ENCODE results near the gene GALNT8.
"Not testable (repeated sequence)": the region's sequence is repeated elsewhere in the genome, so short reads cannot be mapped to it uniquely, and the experiment has no call there.

The GALNT8 gene

GRCh38 chr12:4745249-4745648 lies 25.0 kb downstream of the GALNT8 start:
- DNase-seq (ENCODE audit: low spot score): no peak

DNA sequence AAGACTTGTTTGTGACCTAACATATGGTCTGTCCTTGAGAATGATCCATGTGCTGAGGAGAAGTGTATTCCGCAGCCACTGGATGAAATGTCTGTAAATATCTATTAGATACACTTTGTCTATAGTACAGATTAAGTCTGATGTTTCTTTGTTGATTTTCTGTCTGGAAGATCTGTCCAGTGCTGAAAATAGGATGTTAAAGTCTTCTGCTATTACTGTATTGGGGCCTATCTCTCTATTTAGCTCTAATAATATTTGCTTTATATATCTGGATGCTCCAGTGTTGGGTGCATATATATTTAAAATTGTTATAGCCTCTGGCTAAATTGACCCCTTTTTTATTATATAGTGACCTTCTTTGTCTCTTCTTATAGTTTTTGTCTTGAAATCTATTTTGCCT lies 31.5 kb downstream of the GALNT8 start:
- not testable (repeated sequence) for DNase-seq (ENCODE audit: low spot score)

- no peak for DNase-seq (ENCODE audit: low spot score)
Observed at GRCh38 chr12:4762773-4763172, 42.6 kb downstream of the GALNT8 start.

GRCh38 chr12:4763549-4763948 lies 43.3 kb downstream of the GALNT8 start:
- DNase-seq (ENCODE audit: low spot score): no peak

GRCh38 chr12:4766445-4766844 lies 46.2 kb downstream of the GALNT8 start:
- DNase-seq (ENCODE audit: low spot score): no peak

- no peak for DNase-seq (ENCODE audit: low spot score)
Observed at GRCh38 chr12:4767186-4767585, 47.0 kb downstream of the GALNT8 start.

DNA sequence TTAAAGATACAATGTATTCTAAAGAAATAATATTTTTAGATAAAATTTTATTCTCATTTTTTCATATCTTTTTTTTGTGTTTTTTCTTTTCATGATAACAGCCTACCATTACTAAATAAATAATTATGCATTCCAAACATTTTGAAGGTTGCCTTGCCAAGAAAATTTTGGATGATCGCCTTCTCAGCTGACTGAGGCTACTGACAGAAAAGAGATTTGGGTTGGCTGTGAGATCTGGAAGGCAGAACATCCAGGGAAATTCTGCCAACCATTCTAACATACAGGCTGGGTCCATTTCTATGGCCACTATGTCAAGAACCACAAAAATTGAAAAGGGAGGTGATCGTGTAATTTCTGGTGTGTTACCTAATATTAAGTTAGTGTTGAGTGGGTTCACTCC lies 48.1 kb downstream of the GALNT8 start:
- no peak for DNase-seq (ENCODE audit: low spot score)

- no peak for DNase-seq (ENCODE audit: low spot score)
Observed at GRCh38 chr12:4769073-4769472, 48.9 kb downstream of the GALNT8 start.

DNA sequence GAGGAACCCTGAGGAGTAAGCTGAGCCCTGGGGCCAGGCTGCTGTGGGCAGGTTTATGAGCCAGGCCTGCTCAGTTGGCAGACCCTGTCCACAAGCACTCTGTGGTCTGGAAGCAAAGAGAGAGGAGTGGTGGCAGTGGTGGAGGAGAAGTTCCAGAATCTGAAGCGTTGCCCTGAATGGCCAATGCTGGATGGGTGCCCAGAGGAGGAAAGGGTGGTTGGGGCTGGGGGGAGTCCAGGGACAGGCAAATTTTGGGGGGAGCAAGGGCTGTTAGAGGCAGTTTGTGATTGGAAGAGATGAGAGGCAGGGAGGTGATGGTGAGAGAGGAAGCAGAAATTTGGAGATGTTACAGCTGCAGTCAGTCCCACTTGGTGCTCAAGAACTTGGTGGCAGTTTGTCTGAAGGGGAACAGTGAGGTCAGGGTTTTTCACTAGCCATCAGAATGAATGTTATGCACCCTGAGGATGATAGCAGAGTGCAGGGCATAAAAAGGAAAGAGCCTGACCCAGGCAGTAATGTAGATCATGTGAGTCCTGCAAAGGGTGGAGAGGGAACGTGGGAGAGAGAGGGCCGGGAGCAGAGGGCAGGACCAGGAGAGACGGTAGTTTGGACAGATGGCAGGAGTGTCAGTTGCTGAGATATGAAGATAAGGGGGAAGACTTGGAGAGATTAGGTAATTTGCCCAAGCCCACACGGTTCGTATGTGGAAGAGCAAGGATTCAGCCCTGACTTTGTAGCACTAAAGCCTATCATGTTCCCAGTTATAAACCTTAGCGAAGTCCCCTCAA lies 51.2 kb downstream of the GALNT8 start:
- no peak for DNase-seq (ENCODE audit: low spot score)

DNA sequence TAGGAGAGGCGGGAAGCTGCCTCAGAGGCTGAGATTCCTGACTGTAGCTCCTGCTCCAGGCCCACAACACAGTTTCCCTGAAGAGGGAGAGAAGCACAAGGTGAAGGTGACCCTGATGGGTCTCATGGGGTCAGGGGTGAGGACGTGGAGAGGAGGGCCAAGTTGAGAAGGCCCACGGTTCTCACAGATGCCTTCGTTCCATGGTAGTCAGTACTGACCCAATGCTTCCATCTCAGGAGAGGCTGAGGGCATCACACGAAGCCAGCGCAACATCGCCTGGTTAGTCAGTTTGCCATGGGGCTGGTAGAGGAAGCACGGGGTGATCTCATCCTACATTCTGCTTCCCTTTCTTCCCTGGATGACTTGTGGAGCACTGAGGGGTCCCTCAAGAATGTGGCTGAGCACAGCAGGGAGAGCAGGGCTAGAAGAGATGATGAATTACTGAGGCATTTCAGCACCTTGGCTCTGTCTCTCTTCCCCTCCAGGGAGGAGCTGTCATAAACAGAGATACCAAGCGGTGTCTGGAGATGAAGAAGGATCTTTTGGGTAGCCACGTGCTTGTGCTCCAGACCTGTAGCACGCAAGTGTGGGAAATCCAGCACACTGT lies 51.9 kb downstream of the GALNT8 start:
- no peak for DNase-seq (ENCODE audit: low spot score)

DNA sequence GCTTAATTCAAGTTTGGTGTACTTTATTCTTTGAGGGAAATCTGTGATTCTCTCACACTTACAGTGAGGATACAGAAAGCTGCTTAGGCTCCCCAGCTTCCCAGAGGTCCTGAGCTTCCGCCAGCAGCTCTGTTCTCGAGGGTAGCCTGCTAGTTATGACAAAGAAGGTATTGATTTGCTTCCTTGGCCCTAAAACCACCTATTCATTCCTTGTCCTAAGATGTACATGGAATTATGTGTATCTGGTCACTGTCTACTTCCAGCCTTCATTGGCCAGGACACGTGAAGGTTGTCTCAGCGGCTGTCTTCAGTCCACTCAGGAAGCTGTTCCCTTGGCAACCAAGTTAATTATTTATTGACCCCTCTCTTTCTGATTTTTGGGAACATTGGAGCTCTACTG lies 55.7 kb downstream of the GALNT8 start:
- DNase-seq (ENCODE audit: low spot score): no peak

DNA sequence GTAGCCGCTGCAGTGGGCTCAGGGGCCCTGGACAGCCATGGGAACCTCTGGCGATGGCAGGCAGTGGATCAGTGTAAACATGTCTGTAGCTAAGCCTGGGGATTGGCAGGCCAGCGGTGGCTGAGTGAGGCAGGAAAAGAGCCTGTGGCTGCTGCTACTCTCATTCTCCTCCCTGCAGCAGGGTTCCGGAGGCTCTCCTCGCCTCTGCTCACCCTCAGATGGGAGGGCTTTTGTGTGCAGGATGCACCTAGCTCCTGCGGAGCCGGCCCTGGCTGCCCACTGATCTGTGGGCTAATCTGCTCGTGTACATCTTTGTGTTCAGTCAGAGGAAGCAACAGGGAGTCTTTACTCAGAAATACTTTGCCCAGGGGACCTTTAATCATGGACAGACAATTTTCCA lies 59.5 kb downstream of the GALNT8 start:
- no peak for DNase-seq (ENCODE audit: low spot score)

DNA sequence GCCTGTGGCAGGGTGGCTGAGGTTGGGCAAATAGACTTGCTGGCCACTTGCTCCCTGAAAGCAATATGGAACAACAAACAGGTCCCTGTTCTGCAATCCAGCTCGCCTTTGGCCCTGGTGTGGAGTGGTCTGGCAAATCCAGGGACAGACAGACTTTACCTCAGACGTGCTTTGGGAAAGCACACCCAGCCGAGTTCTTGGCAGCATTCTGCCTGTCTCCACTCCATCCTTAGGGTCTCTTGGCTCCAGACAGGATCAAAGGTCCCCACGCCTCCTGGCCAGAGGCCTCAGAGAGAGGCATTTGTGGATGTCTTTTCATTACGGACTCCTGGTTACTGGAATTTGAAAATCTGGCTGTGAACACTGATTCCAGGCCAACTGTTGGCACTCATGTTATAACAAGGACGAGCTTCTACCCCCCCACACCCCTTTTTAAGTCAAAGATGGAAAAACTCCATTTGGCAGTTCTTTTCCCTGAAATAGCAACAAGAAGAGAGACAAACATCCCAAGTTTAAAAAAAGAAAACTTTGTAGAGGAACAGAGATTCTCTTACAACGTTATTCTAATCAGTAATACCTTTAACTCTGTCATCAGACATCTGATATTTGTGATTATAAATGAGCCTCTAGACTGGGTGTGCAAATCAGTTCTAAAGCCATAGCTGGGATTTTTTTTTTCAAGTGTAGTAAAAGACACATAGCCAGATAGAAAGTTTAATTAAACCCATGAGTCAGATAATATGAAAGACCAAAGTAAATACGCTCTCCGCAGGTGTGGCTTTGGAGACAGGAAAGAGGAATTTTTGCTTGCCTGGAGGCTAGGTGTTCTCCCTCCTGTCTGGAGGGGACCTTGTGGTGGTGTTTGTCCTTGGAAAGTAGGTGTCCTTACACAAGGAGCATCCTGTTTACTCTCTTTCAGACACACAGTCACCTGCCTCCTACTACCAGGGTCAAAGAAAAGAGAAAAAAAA lies 60.7 kb downstream of the GALNT8 start:
- no peak for DNase-seq (ENCODE audit: low spot score)

DNA sequence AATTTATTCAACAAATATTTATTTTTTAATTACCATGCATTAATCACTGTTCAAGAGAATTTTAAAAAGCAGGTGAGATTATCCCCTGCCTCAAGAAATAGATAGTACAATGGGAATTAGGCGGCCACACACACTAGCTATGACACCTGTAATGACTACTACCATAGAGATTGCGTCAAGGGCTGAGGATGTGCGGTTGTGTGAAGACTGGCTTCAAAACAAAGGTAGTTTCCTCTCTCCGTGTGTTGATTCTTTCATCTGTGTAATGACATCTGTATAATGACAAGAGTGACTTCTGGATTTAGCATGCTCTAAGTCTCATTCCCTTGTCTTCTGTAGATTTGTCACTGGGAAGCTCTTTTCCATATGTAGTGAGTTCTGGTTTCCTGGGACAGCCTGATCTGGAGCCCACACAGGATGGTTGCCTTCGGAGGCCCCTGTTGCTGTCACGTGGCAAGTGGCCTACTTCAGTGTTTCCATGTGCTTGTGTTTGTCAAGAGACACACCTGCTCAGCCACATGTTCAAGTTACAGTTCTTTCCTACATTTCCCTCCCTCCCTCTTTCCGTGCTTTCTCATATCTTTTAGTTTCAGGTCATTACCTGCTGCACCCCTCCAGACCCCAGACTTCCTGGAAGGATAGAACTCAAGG lies 64.3 kb downstream of the GALNT8 start:
- no peak for DNase-seq (ENCODE audit: low spot score)

DNA sequence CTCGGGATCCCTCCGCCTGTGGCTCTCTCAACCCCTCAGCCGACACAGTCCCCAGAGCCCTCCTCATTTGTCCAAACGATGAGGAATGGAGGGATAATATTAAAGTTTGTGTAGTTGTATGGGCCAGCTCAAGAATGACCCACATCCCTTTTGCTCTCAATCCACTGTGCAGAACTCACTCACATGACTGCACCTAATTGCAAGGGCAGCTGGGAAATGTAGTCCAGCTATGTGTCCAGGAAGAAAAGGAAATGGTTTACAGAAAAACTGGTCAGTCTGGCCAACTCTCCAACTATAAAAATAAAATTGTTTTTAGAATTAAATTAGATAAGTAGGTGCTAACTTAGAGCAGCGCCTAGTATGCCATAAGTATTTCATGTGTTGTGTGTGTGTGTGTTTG lies 66.6 kb downstream of the GALNT8 start:
- no peak for DNase-seq (ENCODE audit: low spot score)

DNA sequence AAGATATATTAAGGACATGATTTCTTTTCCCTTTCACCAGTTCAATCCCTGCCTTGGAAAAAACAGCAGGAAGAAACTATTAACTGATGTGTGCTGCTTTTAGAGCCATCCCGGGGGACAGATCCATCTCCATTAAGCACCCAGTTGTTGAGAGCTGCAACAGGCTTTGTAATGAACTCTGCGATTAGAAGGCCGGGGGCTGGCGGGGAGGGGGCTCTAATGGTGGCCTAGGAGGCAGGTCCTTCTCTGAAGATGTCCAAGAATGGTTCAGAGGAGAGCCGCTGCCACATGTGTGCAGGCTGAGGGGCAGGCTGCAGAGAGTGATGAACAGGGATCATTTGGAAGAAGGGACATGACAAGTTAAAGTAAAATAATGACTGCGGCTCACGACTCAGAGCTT lies 67.8 kb downstream of the GALNT8 start:
- no peak for DNase-seq (ENCODE audit: low spot score)

DNA sequence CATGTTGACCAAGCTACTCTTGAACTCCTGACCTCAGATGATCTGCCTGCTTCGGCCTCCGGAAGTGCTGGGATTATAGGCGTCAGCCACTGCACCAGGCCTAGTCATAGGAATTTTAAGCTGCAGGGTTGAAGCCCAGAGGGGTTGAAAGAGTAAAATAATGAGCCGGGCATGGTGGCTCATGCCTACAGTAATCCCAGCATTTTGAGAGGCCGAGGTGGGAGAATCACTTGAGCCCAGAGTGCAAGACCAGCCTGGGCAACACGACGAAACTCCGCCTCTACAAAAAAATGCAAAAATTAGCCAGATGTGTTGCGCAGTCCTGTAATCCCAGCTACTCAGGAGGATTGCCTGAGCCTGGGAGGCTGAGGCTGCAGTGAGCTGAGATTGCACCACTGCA lies 69.6 kb downstream of the GALNT8 start:
- no peak for DNase-seq (ENCODE audit: low spot score)

GRCh38 chr12:4791497-4791896 lies 71.3 kb downstream of the GALNT8 start:
- DNase-seq (ENCODE audit: low spot score): no peak

DNA sequence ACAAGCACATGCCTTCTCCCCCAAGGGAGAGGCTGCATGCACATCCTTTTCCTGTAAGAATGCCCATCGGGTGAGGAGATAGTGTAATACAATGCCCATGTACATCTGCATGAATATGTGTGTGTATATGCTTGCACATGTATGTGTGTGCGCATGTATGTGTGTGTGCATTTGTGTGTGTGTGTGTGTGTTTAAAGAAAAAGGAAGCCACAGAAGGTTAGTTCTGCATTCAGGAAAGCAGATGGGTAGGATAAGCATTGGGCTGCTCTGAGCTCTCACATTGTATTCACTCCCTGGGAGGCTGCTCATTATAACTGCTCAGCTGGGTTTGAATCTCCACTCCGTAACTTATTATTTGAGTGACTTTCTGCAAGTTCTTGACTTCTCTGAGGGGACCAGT lies 74.3 kb downstream of the GALNT8 start:
- no peak for DNase-seq (ENCODE audit: low spot score)

DNA sequence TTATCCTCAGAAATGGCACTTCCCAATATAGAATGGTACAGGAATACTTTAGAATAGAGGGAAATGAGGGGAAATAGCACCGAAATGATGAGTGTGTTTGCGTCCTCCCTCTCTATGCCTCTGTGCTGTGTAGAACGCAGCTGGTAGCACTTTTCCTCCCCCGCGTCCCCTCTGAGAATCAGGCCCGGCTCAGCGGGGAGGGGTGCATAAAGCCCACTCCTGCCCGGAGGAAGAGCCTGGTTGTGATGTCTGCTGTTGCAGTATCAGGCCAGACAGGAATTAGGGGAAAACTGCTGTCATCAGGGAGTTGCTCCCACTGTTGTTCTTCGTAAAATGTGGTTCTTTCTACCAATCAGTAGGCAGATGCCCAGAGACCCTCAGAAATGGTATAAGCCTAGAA lies 76.0 kb downstream of the GALNT8 start:
- no peak for DNase-seq (ENCODE audit: low spot score)

GRCh38 chr12:4796694-4797482 lies 76.7 kb downstream of the GALNT8 start:
- DNase-seq (ENCODE audit: low spot score): no peak
